Right lobe of liver (tissue), 6 donors: ENCODE measurements around the gene EPOP. TPM values are rescaled to one million over a fixed set of nuclear protein-coding genes. Genes with fewer than 3 reads are reported as not detected.

ENCODE experiments used
- ATAC-seq, 4 donors: fragments of 200-7000 bp; cut with Tn5 transposase; one replicate each; pipeline ENCODE4 v1.9.1; 2020; ENCODE audit warnings: mild to moderate bottlenecking in 4 of 4, moderate library complexity in 4 of 4
- DNase-seq, 3 donors: peaks; one replicate each; pipeline ENCODE4 v3.0.0-alpha.2; 2020
- H3K27ac ChIP-seq, 3 donors: fragments of 200-600 bp; one replicate each; pipeline ENCODE4 v1.8.0; 2022
- H3K27me3 ChIP-seq, 2 donors: fragments of 200-600 bp; one replicate each; pipeline ENCODE4 v1.8.0; 2022
- H3K36me3 ChIP-seq, 4 donors: fragments of 200-600 bp; sonication (generic) in 1 of 4; one replicate each; pipeline versions ENCODE4 v1.5.1 to v1.8.0; 2017 to 2022; ENCODE audit warnings: control low read depth in 1 of 4
- H3K4me1 ChIP-seq, 4 donors: fragments of 200-600 bp; sonication (generic) in 1 of 4; one replicate each; pipeline versions ENCODE4 v1.5.1 to v1.8.0; 2017 to 2022; ENCODE audit warnings: control low read depth in 1 of 4
- H3K4me3 ChIP-seq, 3 donors: fragments of 200-600 bp; one replicate each; pipeline ENCODE4 v1.8.0; 2022
- H3K9me3 ChIP-seq, 4 donors: fragments of 200-600 bp; sonication (generic) in 1 of 4; one replicate each; pipeline versions ENCODE4 v1.5.1 to v1.8.0; 2017 to 2022; ENCODE audit warnings: control low read depth in 1 of 4
- CTCF ChIP-seq, 4 donors: fragments of 200-600 bp in 3 of 4; fragments of 450-650 bp in 1 of 4; IDR thresholded peaks; one replicate each; pipeline versions ENCODE4 v1.5.1 to v1.8.0; 2016 to 2022; ENCODE audit warnings: antibody characterized with exemption in 4 of 4, mild to moderate bottlenecking in 2 of 4
- POLR2A ChIP-seq: fragments of 450-650 bp; IDR thresholded peaks from one replicate; pipeline ENCODE4 v1.6.1; 2017; ENCODE audit warnings: antibody characterized with exemption, mild to moderate bottlenecking
- WGBS: methylation state at CpG from one replicate; pipeline ENCODE4 v1.1.6; 2018; ENCODE audit warnings: low coverage, low lambda C conversion rate; ENCODE audit not compliant: insufficient coverage; ENCODE audit errors: missing lambda C conversion rate; 5-methylcytosine and 5-hydroxymethylcytosine counted together
- intact Hi-C, 2 donors: fragments of 100-400 bp; cut with DNase I; formaldehyde crosslinking; loops; one replicate each; pipeline versions ENCODE4 v1.11.2 to v1.14.1; 2022
- total RNA-seq, 6 experiments: library from RNA; depleted of rRNA in 2 of 6; stranded (reverse); fragments of >200 nt in 2 of 6; fragmentation: NEBNext Ultra II Directional in 3 of 6; extraction: Animal tissue kit (Norgen Biotek cat#: 25700) in 3 of 6; gene quantifications; one replicate each; pipeline versions ENCODE4 v1.1.0 to v1.2.4, GENCODE V29; 2016 to 2023
- donor health status: DM: no; HTN: yes; CAD: no.
- donor health status: DM: no; HTN: no; CAD: no.
- donor health status: DM: no; HTN: no; CAD: no.
- donor health status: DM: no; HTN: yes; CAD: no.
- donor health status: DM: no; HTN: yes; CAD: no.

The EPOP gene
- total RNA-seq, 6 experiments from 2014 or later = 1.1 to 6.0 (median 3.0) TPM

GRCh38 chr17:38719289-38719942 is 44.7 kb upstream of the EPOP start:
- Histone ChIP-seq H3K4me3 (no peak overlapping the region), H3K9me3 (no peaks in the 10 kb centered on the region), H3K4me1 (no peaks in the 10 kb centered on the region), H3K27ac (no peak overlapping the region), H3K27me3 (no peaks in the 10 kb centered on the region), H3K36me3 (peaks cover 0 to 13% (median 2%) of the 10 kb centered on the region in 4 donors)
- 92% methylated on average over 2 of the region's 29 CpGs for WGBS
- ATAC-seq = no peak
- no peak for TF ChIP-seq CTCF (IDR thresholded peaks at IDR 0.05)
- TF ChIP-seq POLR2A = no peak
- DNase-seq = no peak
- intact Hi-C loops = no loop called here

- ATAC-seq (no peak), DNase-seq (no peak)
- H3K9me3 ChIP-seq = no peaks in the 10 kb centered on the region
- H3K4me3 ChIP-seq = no peak overlapping the region
- no peaks in the 10 kb centered on the region for H3K27me3 ChIP-seq
- no CpG with 5 or more reads among the region's 12 CpGs for WGBS
- H3K36me3 ChIP-seq = peaks cover 0 to 15% (median 2%) of the 10 kb centered on the region in 4 donors
- intact Hi-C loops = no loop called here
- TF ChIP-seq POLR2A = no peak
- TF ChIP-seq CTCF (IDR thresholded peaks at IDR 0.05) = no peak
- H3K27ac ChIP-seq = no peak overlapping the region
- no peaks in the 10 kb centered on the region for H3K4me1 ChIP-seq
Observed at GRCh38 chr17:38717139-38717745, 42.5 kb upstream of the EPOP start.

- intact Hi-C loops = no loop called here
- peaks cover 0 to 14% (median 2%) of the 10 kb centered on the region in 4 donors for H3K36me3 ChIP-seq
- H3K27ac ChIP-seq = no peak overlapping the region
- H3K9me3 ChIP-seq = no peaks in the 10 kb centered on the region
- TF ChIP-seq CTCF (IDR thresholded peaks at IDR 0.05) (no peak), POLR2A (no peak)
- no peak overlapping the region for H3K4me3 ChIP-seq
- H3K27me3 ChIP-seq = no peaks in the 10 kb centered on the region
- ATAC-seq = peak in 1 of 4 donors; percentile 16
- no peaks in the 10 kb centered on the region for H3K4me1 ChIP-seq
- WGBS = no CpG with 5 or more reads among the region's 18 CpGs
- DNase-seq = no peak
Observed at GRCh38 chr17:38716368-38717005, 41.7 kb upstream of the EPOP start.

- no peaks in the 10 kb centered on the region for H3K27me3 ChIP-seq
- H3K36me3 ChIP-seq = peaks cover 0 to 9% (median 2%) of the 10 kb centered on the region in 4 donors
- no peak for DNase-seq
- no peak overlapping the region for H3K4me3 ChIP-seq
- ATAC-seq = no peak
- intact Hi-C loops = no loop called here
- no peaks in the 10 kb centered on the region for H3K4me1 ChIP-seq
- 64% methylated on average over 5 of the region's 9 CpGs for WGBS
- no peaks in the 10 kb centered on the region for H3K9me3 ChIP-seq
- no peak overlapping the region for H3K27ac ChIP-seq
- TF ChIP-seq CTCF (IDR thresholded peaks at IDR 0.05) (no peak), POLR2A (no peak)
Observed at GRCh38 chr17:38715216-38715943, 40.6 kb upstream of the EPOP start.
